NCI-H128 (cell line): ENCODE measurements around the gene TMEM9B.

Experiments used
- DNase-seq: peaks from one replicate; lab custom pipeline; 2025; ENCODE audit not compliant: unreplicated experiment; lab: John Stamatoyannopoulos, UW

TMEM9B gene

GRCh38 chr11:8930456-8931175, 33.6 kb downstream of the TMEM9B start:
- DNase-seq, result no peak

GRCh38 chr11:8928981-8929615, 35.1 kb downstream of the TMEM9B start:
- no peak for DNase-seq

- DNase-seq, result no peak
These were observed 36.0 kb downstream of the TMEM9B start for GRCh38 chr11:8928205-8928604.

DNA sequence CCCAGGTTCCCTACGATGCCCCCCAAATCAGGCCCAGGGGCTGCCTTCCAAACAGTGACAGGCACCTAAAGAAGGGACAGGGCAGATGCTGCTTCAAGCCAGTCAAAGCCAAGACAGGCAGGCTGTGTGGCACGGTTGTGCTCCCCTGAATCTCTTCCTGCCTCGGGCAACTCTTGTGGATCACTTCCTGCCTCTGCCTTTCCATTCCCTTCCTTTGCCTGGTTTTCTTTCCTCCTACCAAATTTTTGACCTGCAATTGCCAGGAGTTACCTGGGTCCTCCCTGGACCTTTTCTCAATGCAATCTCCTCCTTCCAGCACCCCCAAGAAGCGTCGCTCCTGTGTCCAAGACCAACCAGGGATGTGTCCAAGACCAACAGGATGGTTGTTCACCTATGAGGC, 37.0 kb downstream of the TMEM9B start:
- no peak for DNase-seq

DNA sequence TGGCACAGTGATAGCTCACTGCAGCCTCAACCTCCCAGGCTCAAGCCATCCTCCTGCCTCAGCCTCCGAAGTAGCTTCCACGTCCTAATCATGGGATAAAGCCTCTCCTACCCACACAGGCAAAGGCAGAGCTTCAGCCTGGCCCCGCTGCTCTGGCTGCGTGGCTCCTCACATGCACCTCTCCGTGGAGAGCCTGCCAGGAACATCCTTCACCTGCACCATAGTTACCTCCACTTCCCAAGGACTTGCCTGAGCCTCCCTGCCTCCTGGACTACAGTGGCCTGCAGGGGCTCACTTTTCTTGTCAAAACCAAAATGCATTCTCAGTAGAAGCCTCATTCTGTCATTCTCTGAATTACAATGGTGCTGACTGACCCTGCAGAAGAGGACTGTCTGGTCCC, 38.0 kb downstream of the TMEM9B start:
- DNase-seq, result no peak

DNA sequence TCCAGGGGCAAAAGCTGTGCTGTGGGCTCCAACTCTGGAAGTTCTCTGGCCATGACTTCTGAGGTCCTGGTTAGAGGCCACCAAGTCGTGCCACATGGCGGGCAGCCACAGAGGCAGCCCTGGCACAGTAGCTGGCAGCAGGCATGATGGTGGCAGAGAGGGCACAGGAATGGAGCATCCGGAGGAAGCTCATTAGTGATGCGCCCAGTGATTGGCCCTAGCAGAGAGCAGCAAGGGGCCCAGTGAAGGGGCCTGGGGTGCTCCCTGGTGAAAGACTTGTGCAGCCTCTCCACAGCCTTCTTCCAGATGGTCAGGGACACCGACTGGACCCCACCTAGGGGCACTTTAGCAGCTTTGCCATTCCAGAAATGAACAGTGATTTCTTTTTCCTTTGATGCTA, 38.5 kb downstream of the TMEM9B start:
- no peak for DNase-seq

GRCh38 chr11:8922691-8923090, 41.6 kb downstream of the TMEM9B start:
- no peak for DNase-seq

GRCh38 chr11:8917157-8917825, 47.0 kb downstream of the TMEM9B start:
- DNase-seq, result no peak

DNA sequence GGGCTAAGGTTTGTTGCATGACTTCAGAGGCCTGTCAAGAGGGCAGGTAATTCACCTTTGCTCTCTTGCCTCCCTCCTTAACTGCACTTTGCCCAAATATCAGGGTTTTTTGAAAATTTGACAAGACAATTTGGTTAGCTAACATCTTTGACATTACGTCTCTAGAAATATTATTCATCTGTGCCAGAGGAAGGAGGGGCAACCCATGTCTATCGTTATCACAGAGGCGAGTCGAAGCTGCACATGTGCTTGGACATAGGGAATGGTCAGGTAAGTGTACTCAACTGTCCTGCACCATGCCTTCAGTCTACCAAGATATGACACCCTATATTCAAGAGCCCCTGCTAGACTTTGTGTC, 49.6 kb downstream of the TMEM9B start:
- DNase-seq, result no peak

DNA sequence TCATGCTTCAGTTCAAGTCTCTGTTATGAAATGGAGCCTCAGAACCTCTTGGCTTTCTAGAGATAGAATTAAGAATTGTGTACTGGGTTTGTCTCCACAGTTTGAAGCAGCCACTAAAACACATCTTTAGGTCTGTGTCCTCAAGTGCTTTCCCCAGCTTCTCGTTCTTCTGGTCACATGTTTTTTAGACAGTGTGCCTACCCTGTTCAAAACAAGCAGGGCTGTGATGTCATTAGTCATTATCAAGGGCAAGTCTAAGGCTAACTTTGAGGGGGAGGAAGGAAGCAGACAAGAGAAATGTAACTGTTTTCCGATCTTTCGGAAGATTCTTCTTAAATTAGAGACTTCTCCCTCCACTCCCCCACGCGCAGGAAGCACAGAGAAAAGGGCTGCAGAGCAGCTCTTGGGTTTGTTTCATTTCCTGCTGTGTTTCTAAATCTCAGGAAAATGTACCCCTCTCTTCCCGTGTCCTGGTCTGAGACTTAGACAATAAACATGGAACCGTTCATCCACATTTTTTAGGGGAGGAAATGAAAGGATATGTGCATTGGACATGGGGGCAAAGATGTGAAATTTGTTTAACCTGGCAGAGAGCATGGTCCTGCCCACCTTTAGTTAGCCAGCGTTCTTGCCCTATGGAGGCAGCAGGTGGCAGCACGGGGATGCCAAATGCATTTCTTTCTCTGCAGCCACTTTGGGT, 50.1 kb downstream of the TMEM9B start:
- DNase-seq, result peak; percentile 44

- peak; percentile 96 for DNase-seq
These were observed 53.0 kb downstream of the TMEM9B start, which contains the start of gene AKIP1 for GRCh38 chr11:8911029-8911823. TSS of gene AKIP1 (plus strand) at chr11:8911189. CDS start at chr11:8911450, 261 bp downstream.

DNA sequence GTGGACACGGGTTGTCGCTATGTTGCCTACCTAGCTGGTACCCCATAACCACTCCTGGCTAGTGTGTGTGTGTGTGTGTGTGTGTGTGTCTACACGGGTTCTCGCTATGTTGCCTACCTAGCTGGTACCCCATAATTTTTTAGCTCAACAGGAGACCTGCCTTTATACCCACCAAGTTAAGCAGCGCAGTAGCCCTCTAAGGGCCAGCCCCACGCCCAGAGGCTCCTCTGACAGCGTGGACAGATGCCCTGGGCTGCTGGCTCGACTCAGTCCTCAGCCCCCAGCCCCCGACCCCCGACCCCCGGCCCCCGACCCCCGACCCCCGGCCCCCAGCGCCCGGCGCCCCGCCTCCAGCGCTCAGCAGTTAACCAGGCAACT, 53.6 kb downstream of the TMEM9B start:
- DNase-seq, result no peak

DNA sequence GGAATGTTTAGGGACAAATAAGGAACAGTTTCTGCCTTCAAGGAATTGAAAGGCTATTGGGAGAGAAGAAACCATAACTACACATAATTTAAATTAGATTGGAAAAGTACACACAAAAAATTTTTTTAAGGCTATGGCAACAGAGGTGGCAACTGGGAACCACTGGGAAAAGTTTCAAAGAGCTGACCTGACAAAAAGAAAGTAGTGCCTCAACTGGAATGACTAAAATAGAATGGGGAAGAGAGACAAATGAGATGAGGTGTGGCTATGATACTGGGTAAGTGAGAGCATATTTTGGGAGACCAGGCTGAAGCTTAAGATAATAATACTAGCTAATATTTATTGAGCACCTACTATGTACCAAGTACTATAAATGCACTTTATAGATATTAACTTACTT, 56.1 kb downstream of the TMEM9B start:
- no peak for DNase-seq

- DNase-seq, result no peak
These were observed 57.1 kb downstream of the TMEM9B start for GRCh38 chr11:8907116-8907515.

- no peak for DNase-seq
These were observed 58.6 kb downstream of the TMEM9B start for GRCh38 chr11:8905528-8906165.

DNA sequence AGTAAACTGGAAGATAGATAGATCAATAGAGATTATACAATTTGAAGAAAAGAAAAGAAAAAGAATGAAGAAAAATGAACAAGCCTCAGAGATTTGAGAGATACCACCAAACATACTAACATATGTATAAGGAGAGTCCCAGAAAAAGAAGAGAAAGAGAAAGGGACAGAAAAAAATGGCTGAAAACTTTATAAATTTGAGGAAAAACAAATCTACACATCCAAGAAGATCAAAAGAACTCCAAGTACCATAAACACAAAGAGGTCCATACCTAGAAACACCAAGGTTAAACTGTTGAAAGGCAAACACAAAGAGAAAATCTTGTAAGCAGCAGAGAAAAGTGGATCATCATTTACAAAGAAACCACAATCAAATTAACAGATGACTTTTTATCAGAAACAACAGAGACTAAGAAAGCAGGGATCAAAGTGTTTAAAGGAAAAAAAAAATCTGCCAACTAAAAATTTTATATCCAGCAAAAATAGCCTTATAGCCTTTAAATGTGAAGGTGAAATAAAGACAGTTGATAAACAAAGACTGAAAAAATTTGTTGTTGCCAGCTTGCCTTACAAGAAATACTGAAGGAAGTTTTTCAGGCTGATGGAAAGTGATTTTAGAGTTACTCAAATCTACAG, 65.0 kb downstream of the TMEM9B start:
- no peak for DNase-seq
